Esophagus muscularis mucosa (tissue), 4 donors: ENCODE data around the gene ZKSCAN1. TPM values are rescaled to one million over a fixed set of nuclear protein-coding genes. Genes with fewer than 3 reads are reported as not detected.
"Not testable (repeated sequence)": the region's sequence is repeated elsewhere in the genome, so short reads cannot be mapped to it uniquely, and the experiment has no call there.

ENCODE experiments used
- DNase-seq: peaks from one replicate; pipeline ENCODE4 v3.0.0-alpha.2; 2017; ENCODE audit errors: extremely low spot score
- H3K27ac ChIP-seq, 4 donors: fragments of 200-600 bp; sonication (generic); replicated peaks in 1 of 4; 1 replicate in 3 of 4; 2 replicates in 1 of 4; pipeline ENCODE4 v1.5.1; 2016 to 2019; ENCODE audit warnings: mild to moderate bottlenecking in 1 of 4
- H3K27me3 ChIP-seq, 4 donors: fragments of 200-600 bp; sonication (generic); one replicate each; pipeline versions ENCODE4 v1.5.1 to v1.6.0; 2016 to 2019
- H3K36me3 ChIP-seq, 4 donors: fragments of 200-600 bp; sonication (generic); one replicate each; pipeline ENCODE4 v1.5.1; 2016 to 2019
- H3K4me1 ChIP-seq, 4 donors: fragments of 200-600 bp; sonication (generic); one replicate each; pipeline ENCODE4 v1.5.1; 2016 to 2019
- H3K4me3 ChIP-seq, 4 donors: fragments of 200-600 bp; sonication (generic); 1 replicate in 2 of 4; 2 replicates in 2 of 4; pipeline ENCODE4 v1.5.1; 2016 to 2019; ENCODE audit warnings: mild to moderate bottlenecking in 4 of 4, moderate library complexity in 1 of 4
- H3K9me3 ChIP-seq, 4 donors: fragments of 200-600 bp; sonication (generic); 1 replicate in 3 of 4; 2 replicates in 1 of 4; pipeline ENCODE4 v1.5.1; 2016 to 2019
- EP300 ChIP-seq: sonication (generic); formaldehyde crosslinking; IDR thresholded peaks from one replicate; pipeline ENCODE4 v1.6.1; 2017; ENCODE audit warnings: antibody characterized with exemption
- POLR2A ChIP-seq: fragments of 450-650 bp; IDR thresholded peaks from one replicate; pipeline ENCODE4 v1.6.1; 2017; ENCODE audit warnings: antibody characterized with exemption, moderate library complexity, mild to moderate bottlenecking, low read depth
- POLR2AphosphoS5 ChIP-seq, 2 donors: sonication (generic); formaldehyde crosslinking; IDR thresholded peaks; one replicate each; pipeline ENCODE4 v1.6.1; 2017; ENCODE audit warnings: antibody characterized with exemption in 2 of 2
- whole genome bisulfite sequencing: methylation state at CpG from one replicate; pipeline ENCODE4 v1.1.5; 2018; 5-methylcytosine and 5-hydroxymethylcytosine counted together
- intact Hi-C: fragments of 100-400 bp; cut with DNase I; formaldehyde crosslinking; loops from one replicate; pipeline ENCODE4 v1.15.1; 2023
- total RNA-seq, 4 donors: library from RNA; depleted of rRNA; stranded (reverse); fragments of >200 nt; gene quantifications; one replicate each; pipeline versions ENCODE4 v1.1.0 to v1.2.1, GENCODE V29; 2016
- TF ChIP-seq, protein P1 (sequence below), 3 experiments: fragments of 200-600 bp in 2 of 3; fragments of 450-650 bp in 1 of 3; sonication (generic) in 2 of 3; IDR thresholded peaks; one replicate each; pipeline ENCODE4 v1.5.1; 2017 to 2019; ENCODE audit warnings: antibody characterized with exemption in 3 of 3, mild to moderate bottlenecking in 2 of 3, moderate library complexity in 1 of 3

The ZKSCAN1 gene
- total RNA-seq, 4 donors from 2014 or later, result 22.7 to 27.0 (median 24.0) TPM

DNA sequence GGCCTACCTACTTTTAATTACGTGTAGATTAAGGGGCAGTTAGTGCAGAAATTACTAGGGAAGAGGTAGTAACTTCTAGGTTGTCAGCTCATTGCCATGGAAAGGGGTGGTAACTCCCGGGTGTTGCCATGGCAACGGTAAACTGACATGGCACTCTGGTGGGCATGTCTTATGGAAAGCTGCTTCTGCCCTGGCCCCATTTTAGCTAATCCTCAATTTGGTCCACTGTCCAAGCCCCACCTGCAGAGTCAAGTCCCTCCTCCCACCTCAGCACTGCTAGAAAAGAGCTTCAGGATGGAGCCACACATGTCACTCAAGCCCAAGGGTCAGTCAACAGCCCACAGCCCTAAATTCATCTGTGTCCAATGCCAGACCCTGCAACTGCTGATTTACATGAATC, 7.5 kb upstream of the ZKSCAN1 start:
- 71% methylated on average over 3 of the region's 3 CpGs for WGBS
- Histone ChIP-seq H3K4me1 (no peaks in the 10 kb centered on the region), H3K4me3 (no peak overlapping the region), H3K27me3 (no peaks in the 10 kb centered on the region), H3K27ac (no peak overlapping the region), H3K36me3 (no peaks in the 10 kb centered on the region), H3K9me3 (no peaks in the 10 kb centered on the region)
- no peak for DNase-seq
- TF ChIP-seq POLR2A (no peak), EP300 (no peak), POLR2AphosphoS5 (IDR thresholded peaks at IDR 0.05) (no peak)
- TF ChIP-seq, protein P1, sequence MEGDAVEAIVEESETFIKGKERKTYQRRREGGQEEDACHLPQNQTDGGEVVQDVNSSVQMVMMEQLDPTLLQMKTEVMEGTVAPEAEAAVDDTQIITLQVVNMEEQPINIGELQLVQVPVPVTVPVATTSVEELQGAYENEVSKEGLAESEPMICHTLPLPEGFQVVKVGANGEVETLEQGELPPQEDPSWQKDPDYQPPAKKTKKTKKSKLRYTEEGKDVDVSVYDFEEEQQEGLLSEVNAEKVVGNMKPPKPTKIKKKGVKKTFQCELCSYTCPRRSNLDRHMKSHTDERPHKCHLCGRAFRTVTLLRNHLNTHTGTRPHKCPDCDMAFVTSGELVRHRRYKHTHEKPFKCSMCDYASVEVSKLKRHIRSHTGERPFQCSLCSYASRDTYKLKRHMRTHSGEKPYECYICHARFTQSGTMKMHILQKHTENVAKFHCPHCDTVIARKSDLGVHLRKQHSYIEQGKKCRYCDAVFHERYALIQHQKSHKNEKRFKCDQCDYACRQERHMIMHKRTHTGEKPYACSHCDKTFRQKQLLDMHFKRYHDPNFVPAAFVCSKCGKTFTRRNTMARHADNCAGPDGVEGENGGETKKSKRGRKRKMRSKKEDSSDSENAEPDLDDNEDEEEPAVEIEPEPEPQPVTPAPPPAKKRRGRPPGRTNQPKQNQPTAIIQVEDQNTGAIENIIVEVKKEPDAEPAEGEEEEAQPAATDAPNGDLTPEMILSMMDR (IDR thresholded peaks at IDR 0.05), result no peak
- intact Hi-C loops, result no loop called here

DNA sequence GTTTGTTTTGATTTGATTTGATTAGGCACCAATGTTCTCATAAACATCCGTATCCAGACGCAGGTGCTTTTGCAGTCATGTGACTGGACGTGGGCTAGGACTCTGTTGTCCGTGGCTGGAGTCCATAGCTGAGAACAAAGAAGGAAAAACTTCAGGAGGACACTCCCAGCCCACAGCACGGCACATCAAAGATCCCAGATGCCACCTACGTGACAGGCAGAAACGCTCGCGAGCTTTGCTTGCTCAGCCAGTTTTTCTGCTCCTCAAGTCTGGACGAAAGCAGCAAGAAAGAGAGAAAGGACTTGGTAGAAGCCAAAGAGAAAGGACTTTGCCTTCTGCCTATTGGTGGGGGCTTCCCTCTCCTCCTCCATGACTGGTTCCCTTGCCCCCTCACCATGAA, 6.9 kb upstream of the ZKSCAN1 start:
- no peak overlapping the region for H3K27ac ChIP-seq
- WGBS, result 74% methylated on average over 10 of the region's 10 CpGs
- no peaks in the 10 kb centered on the region for H3K9me3 ChIP-seq
- no peaks in the 10 kb centered on the region for H3K4me1 ChIP-seq
- no peaks in the 10 kb centered on the region for H3K36me3 ChIP-seq
- no peak for DNase-seq
- no peak overlapping the region for H3K4me3 ChIP-seq
- TF ChIP-seq POLR2A, result no peak
- no peak for TF ChIP-seq EP300
- TF ChIP-seq, protein P1 (IDR thresholded peaks at IDR 0.05), result no peak
- no peak for TF ChIP-seq POLR2AphosphoS5 (IDR thresholded peaks at IDR 0.05)
- intact Hi-C loops, result no loop called here
- no peaks in the 10 kb centered on the region for H3K27me3 ChIP-seq

DNA sequence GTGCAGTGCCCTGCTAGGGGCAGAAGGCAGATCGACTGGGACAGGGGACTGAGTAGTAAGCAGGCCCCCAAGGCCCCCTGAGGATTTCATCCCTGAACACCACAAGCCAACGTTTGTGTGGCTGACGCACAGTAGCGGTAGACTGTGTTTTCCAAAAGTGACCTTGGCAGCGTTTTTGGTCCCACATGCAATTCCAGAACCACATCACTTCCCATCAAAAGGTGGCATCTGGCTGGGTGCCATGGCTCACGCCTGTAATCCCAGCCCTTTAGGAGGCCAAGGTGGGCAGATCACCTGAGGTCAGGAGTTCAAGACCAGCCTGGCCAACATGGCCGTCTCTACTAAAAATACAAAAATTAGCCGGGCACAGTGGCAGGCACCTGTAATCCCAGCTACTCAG, 5.4 kb upstream of the ZKSCAN1 start:
- H3K36me3 ChIP-seq, DNase-seq, H3K4me3 ChIP-seq, intact Hi-C loops, H3K27ac ChIP-seq, H3K4me1 ChIP-seq, H3K27me3 ChIP-seq, H3K9me3 ChIP-seq: not testable (repeated sequence)
- WGBS, result 88% methylated on average over 6 of the region's 8 CpGs

DNA sequence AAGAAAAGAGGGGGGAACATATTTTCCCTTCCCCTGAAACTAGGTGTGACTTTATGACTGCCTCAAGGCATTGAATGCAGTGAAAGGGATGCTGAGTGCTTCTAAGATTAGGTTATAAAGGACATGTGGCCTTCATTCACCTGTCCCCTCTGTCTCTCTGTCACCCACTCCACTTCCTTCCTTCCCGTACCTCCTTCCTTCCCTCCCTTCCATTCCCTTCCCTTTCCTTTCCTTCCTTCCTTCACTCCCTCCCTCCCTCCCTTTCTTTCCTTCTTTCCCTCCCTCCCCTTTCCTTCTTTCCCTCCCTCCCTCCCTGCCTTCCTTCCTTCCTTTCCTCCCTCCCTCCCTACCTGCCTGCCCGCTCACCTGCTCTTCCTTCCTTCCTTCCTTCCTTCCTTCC, 4.5 kb upstream of the ZKSCAN1 start:
- H3K9me3 ChIP-seq, result no peaks in the 10 kb centered on the region
- no peaks in the 10 kb centered on the region for H3K36me3 ChIP-seq
- TF ChIP-seq, protein P1 (IDR thresholded peaks at IDR 0.05), result no peak
- TF ChIP-seq POLR2AphosphoS5 (IDR thresholded peaks at IDR 0.05) (no peak), POLR2A (no peak), EP300 (no peak)
- peaks cover 4 to 6% (median 5%) of the 10 kb centered on the region in 4 donors for H3K4me1 ChIP-seq
- no peaks in the 10 kb centered on the region for H3K27me3 ChIP-seq
- no peak overlapping the region for H3K4me3 ChIP-seq
- no peak overlapping the region for H3K27ac ChIP-seq
- 74% methylated on average over 2 of the region's 2 CpGs for WGBS
- DNase-seq, result no peak
- intact Hi-C loops, result no loop called here

DNA sequence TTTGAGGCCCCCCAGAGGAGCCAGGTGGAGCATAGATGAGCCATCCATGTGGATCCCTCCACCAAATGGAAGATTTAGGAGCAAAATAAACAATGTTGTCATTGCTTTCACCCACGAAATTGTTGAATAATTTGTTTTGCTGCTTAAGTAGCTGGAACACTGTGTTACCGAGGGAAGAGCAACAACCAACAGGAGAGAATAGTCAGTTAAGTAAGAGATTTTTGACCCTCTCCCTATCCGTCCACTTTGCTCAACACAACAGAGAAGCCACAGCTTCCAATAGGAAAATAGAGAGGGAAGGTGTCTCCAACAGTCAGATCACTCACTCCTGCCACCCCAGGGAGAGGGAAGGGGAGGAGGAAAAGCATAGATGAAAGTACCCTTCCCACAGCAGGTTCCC, 3.9 kb upstream of the ZKSCAN1 start:
- TF ChIP-seq EP300, result no peak
- no peak for TF ChIP-seq POLR2A
- TF ChIP-seq POLR2AphosphoS5 (IDR thresholded peaks at IDR 0.05), result no peak
- TF ChIP-seq, protein P1 (IDR thresholded peaks at IDR 0.05), result no peak
- H3K9me3 ChIP-seq, result no peaks in the 10 kb centered on the region
- H3K4me1 ChIP-seq, result peaks cover 5 to 10% (median 8%) of the 10 kb centered on the region in 4 donors
- H3K4me3 ChIP-seq, result no peak overlapping the region
- 51% methylated on average over 3 of the region's 3 CpGs for WGBS
- DNase-seq, result no peak
- no peaks in the 10 kb centered on the region for H3K36me3 ChIP-seq
- intact Hi-C loops, result no loop called here
- H3K27me3 ChIP-seq, result no peaks in the 10 kb centered on the region
- H3K27ac ChIP-seq, result no peak overlapping the region

DNA sequence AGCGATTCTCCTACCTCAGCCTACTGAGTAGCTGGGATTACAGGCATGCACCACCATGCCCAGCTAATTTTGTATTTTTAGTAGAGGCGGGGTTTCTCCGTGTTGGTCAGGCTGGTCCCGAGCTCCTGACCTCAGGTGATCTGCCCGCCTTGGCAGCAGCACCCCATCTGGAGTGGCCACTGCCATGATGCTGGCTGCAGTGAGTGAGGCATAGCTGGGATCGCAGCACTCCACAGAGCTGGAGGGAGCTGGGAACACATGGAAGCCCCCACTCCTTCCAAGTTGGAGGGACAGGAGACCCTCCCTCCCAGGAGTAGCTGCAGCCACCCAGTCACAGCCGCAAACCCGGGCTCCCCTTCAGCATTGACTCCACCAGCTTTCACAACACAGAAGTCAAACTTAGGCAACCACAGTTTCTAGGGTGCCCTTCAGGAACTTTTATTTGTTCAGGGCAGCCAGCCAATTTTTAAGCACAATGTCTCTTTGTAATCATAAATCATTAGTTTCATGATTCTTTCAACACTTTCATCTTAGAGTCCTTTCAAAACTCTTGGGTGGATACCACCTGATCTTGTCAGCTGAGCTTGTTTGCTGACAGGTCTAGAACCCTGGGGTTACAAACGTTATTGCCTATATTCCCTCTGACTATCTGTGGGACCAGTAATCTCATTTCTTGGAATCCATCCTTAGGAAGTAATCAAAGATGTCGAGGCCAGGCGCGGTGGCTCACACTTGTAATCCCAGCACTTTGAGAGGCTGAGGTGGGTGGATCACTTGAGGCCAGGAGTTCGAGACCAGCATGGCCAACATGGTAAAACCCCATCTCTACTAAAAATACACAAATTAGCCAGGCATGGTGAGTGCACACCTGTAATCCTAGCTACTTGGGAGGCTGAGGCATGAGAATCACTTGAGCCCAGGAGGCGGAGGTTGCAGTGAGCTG, 2.7 kb upstream of the ZKSCAN1 start:
- DNase-seq, H3K27me3 ChIP-seq, H3K36me3 ChIP-seq, H3K4me3 ChIP-seq, H3K9me3 ChIP-seq, intact Hi-C loops, H3K27ac ChIP-seq: not testable (repeated sequence)
- peaks cover 16 to 22% (median 20%) of the 10 kb centered on the region in 4 donors for H3K4me1 ChIP-seq
- WGBS, result 78% methylated on average over 13 of the region's 14 CpGs
